Hematopoietic multipotent progenitor cell treated with erythropoietin and hydrocortisone succinate and interleukin-3 and kit ligand, for 15 days (in vitro differentiated cells): ENCODE data around the gene DUSP22.
"Not testable (repeated sequence)": the region's sequence is repeated elsewhere in the genome, so short reads cannot be mapped to it uniquely, and the experiment has no call there.

Source experiments
- DNase-seq: peaks from one replicate; pipeline ENCODE4 v3.0.0-alpha.2; 2015; ENCODE audit warnings: low spot score

The DUSP22 gene

DNA sequence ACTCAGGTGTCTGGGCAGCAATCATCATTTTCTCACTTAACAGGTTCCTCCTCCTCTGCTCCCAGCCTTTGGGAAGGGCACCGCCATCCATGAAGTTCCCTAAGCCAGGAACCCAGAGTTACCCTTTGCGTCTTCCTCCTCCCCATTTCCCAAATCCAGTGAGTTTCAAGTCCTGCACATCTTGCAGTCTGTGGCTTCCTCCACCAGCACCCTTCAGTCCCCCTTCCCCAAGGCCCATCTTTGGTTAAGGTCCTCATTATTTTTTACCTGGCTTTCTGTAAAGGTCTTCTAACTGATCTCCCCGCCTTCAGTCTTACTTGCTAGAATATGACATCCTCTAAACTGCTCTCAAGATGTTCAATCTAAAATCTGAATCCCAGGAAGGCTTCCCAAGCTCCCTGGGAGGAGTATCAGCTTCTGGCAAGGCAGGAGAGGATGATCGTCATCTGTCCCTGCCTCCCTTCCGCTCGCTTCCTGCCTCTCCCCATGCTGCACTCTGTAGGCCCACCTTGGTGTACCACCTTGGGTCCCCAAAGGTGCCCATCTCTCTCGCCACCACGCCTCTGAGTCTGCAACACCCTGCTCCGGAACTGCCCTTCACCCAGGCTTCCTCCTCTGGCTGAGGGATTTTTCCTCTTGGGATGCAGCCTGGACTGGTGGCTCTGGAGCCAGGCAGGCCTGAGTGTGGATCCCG lies 11.4 kb upstream of the DUSP22 start:
- no peak for DNase-seq

DNA sequence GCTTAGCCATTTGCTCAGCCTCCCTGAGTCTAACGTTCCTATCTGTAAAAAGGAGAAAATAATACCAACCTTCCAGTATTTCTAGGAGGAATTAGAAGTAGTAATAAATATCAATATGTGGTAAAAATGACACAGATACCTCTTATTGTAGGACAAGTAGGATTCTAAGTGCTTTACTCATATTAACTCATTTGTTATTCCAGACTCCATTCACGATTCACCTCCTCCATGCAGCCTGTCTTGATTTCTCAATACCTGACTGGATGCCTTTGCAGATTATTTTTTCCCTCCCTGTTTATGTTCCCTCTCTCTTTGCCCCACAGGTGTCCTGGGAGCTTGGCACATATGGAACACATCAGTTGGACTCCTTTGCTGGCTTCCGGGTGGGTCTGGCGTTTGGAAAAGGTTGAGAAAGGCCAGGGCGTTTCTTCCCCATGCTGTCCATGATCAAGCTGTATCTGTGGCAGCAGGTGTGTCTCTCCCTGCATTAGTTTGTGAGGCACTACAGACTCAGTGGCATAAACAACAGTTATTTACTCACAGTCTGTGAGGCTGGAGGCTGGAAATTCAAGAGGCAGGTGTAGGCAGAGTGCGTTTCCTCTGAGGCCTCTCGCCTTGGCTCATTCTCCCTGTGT lies 10.7 kb upstream of the DUSP22 start:
- no peak for DNase-seq

DNA sequence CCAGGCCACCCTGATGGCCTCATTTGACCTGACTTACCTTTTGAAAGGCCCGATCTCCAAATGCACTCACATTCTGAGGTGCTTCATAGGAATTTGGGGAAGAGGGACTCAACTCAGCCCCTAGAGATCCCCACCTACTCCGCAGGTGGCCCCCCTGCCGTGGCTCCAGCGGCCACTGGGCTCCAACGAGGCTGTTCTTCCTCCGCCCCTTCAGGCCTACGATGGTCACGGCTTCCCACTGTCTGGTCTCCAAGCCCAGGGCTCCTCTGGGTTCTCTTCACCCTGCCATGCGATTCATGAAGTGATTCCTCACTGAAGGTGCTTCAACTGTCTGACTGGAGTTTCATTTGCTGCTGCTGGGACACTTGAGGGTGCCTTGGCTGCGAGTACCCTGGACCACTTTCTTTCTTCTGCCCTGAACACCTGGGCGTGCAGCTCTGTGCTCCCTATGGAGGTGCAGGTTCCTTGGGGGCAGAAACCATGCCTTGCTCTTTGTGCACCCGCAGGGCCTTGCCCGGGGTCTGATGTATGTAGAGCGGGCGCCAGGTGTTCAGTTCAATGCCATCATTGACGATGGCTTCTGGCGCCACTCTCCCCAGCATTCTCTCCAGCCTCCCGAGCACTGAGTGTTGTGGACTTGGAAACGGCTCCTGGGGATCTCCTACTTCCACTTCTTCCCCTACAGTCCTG lies 10.0 kb upstream of the DUSP22 start:
- DNase-seq: no peak

DNA sequence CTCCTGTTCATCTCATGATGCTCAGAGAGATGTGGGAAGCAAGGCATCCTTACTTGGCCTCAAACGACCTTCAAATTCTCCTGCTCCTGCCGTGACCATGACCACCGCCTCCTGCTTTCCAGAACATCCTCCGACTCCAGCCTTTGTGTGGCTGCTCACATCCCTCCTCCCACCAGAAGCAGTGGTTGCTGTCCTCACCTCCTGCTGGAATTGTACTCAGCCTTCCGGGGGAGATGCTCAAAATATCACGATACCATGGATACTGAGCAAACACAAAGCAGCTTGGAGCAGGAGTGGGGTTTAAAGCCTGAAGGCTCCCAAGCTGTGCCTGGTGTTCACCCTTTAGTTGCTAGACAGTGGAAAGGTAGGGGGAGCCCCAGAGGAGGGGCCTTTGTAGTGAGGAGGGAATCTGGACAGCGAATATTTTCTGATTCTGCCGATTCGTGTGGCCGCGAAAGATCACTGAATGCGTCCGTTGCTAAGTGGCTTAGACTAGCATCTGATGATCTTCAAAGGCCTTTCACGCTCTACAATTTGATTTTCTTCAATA lies 9.3 kb upstream of the DUSP22 start:
- DNase-seq: no peak

DNA sequence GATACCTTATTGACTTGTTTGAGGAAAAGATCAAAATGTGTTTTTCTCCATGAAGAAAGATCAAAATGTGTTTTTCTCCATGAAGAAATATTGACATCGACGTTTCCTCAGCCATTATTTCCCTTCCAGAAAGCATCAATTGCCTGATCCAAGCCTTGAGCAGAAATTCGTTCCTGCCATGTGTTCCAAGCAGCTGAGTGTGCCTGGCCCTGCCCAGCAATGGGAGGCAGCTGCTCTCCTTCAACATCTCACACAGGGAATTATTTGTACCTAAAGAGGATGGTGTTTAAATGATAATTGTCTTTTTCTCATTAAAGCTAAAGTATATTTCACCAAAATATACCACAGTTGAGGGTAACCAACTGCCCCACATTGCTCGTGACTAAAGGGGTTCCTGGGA lies 7.8 kb upstream of the DUSP22 start:
- no peak for DNase-seq

DNA sequence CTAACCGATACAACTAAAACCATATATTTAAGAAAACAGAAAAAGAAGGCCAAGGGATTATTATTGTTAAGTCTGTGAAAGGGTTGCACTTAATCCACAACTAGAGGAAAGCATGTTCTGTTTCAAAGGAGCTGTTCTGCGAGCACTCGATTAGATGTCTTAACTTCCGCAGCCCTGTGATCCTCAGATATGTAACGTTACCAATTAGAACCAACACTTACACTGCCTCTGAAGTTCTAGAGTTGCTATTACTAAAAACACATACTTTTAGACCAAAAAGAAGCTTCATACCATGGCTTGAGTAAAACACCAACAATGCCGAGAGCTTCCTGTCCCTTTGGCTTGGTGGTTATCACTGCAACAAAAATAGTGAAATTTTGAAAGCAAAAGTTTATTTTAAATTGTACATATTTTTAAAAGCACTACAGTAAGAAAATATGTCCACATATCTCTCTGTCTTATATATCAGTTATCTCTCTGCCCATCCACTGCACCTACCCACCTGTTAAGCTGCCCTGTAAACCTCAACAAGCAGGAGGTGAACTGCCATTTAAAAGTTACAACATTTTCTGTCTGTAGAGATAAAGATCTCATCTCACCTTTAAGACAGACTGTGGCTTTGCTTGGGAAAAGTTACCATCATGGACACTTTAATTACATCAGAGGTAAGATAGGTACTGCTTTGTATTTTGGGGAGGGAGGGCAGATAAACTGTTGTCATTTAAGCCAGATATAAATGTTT lies 7.1 kb upstream of the DUSP22 start:
- no peak for DNase-seq

DNA sequence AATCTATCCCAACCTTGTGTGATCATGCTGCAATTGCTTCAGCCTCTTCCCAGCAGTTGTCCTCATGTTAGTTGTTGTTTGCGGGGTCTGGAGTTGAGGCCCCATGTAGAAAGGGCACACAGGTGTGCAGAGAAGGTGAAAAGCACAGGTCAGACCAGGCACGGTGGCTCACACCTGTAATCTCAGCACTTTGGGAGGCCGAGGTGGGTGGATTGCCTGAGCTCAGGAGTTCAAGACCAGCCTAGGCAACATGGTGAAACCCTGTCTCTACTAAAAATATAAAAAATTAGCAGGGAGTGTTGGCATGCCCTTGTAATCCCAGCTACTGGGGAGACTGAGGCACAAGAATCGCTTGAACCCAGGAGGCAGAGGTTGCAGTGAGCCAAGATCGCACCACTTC lies 6.4 kb upstream of the DUSP22 start:
- not testable (repeated sequence) for DNase-seq

DNA sequence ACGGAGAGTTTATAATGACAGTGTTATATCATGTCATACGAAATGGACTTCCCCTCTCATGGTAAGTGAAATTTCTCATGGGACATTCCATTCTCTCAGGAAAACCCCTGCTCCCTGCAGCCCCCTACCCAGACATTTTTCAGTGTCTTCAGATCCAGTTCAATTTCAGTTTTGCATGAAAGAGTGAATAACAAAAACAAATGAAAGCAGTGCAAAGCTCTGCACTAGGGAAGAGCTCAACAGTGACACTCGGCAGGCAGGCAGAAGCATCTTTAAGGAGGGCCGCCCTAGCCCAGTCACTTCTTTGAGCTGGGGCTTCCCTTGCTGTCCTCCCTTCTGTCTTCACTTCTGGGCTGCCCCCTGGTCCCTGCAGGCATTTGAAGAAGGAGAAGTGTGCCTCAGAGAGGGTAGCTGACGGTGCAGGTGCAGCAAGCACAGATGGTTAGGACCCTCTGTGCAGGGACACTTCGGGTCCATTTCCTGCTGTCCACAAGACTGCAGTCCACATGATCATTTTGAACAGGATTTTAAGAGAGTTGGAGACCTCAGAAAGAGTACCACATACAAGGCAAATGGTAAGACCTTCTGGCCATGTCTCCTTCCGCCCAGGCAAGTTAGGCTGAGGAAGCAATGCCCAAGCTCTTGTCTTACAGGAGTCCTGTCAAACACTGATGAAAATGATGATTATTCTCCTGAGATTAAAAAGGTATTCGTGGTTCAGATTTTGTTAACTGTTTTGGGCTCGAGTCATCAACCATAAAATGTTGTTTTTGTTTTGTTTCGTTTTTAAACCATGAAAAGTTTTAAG lies 5.4 kb upstream of the DUSP22 start:
- no peak for DNase-seq

DNA sequence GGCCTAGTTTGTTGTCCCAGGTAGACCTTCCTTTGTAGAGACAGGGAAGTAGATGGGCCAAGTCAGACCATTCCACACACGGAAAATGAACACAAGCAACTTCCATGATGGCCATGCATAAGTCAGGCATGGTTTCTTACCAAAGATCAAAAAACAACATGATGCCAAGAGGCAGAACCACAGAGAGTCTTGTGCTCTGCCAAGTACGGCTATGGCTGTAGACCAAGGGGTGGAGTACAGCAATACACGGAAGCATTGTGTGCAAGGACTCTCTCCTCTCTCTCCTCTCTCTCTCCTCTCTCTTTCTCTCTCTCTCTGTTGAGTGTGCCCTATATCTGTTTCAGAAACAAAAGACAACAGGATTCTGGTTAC lies 4.8 kb upstream of the DUSP22 start:
- no peak for DNase-seq

DNA sequence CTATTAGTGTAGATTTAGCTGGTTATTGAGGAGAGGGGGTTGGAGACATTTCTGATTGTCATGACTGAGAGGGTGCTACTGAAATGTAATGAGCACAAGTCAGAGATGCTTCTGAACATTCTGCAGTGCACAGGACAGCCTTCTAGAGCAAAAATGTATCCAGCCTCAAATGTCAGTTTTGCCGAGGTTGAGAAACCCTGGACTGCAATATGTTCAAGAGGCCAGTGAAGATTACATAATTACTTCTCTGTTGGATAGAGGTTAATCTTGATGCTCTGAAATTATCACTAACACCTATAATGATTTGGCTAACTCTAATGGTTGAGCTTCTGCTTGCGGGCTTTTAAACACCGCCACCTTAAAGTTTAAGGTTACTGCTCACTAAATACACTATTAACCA lies 3.4 kb upstream of the DUSP22 start:
- DNase-seq: no peak

DNA sequence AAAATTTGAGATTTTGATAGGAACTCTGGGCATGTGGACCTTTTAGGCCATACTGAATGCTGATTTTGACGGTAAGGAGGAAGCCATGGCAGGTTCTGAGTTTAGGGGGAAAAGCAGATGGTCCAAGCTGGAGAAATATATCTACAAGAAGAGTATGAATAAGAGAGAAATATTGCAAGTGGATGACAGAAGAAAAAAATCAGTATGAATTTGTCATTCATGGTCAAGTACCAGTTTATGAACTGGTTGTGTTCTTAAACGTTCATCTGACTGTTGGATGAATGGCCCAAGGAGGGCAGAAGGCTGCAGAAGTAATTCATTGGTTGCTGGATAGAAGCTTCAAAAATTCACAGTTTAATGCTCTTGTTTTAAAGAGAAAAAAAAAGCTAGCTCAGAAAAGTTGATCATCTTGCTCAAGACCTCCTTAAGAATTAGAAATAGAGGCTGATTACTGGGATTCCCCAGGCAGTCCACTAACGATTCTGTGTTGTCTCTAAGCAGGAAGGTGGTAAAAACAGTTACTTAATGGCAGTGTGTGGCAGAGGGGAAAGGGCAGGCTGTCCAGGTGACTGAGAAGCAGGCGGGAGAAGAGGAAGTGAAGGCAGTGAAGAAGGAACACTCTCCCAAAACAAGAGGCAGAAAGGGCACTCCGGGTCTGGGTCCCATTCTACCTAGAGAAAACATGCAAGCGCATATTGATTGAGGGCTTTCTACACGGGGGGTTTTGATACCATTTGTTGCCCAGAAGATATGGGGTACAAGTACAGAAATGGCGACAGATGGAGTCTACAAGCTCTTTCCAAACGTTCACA lies 2.0 kb upstream of the DUSP22 start:
- no peak for DNase-seq

DNA sequence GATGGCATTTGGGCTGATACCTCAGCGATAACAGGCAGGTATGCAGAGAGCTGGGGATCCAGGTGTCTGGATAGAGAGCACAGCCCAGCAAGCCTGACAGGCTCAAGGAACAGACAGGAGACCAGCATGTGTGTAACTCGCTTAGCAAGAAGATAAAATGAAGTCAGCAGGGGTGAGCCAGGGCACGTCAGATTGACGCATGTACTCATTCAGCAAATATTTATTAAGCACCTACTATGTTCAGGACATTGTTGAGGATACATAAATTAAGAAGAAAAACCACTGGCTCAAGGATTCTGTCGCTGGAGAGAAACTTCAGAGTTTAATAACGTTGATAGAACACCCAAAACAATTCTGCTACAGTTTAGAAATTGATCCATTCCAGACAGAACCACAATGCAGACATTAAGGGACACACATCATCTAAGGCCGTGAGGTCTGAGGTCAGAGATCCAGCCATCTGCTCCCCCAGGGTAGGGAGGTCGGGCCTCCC lies 1.0 kb upstream of the DUSP22 start:
- no peak for DNase-seq

DNA sequence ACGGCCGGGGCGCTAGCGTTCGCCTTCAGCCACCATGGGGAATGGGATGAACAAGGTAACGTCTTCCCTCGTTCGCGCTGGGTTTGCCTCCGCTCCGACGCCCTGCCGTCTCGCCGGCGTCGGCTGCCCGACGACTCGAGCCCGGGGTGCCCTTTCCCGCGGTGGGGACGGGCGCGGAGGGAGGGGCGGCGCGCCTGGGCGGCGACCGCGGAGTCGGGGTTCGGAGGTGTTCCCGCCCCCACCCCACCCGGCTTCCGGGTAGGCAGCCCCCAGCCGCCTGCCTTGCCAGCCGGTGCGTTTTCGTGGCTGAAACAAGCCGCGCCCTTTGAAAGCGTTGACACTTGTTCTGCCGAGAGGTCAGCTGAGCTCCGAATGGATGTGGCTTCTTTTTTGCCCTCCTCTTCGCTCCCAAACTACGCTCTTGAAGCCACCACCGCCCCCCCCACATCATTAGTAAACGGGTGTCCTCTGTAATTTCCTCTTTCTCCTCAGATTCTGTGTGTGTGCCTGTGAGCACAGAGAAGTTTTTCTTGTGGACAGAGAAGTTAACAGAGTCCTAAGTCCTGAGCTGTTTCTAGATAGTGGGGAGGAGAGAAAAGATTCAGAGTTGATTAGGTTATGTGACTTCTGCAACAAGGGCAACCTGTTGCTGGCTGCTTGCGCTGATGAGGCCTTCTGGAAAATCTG lies 362 bp downstream of the DUSP22 start:
- DNase-seq: peak; percentile 12

DNA sequence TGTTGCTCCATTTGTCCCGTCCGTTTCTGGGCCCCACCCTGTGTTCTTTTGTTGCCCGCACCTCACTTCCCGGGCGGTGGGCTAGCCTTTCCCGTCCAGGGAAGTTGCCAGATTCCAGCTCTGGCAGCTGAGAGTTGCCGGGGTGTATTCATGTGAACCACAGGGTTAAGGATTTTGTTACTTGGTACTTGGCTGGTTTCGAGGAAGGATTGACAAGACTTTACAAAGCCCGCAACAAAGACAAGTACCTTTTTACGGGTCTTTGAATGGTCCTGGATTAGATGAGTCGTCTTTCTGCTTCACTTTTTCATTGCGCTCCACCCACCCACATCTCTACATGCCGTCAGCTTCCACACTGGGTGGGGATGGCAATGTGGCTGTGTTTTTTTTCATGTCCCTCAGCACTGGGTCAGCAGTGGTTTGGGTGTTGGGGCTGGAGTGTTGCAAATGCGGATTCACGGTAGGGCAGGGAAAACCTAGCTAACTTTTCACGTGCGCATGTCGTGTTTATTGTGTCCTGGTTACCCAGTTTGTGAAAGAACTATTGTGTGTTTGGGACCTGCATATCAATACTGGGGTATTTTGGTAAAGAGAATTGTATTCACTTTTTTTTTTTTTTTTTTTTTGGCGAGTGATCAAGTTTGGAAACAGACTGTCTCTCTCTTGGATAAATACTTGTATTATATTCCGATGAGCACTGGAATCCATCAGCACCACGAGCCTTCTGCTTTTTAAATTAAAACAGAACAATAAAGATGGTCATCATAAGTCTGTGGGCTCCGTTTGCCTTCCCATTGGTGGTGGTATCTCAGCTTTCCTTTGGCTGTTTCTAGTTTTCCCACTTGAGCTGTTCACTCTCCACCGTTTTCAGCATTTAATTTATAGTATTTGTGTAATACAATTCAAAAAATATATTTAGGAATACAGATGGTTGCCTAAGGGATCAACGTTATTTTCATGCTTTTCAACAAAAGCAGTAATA lies 1.2 kb downstream of the DUSP22 start:
- no peak for DNase-seq

DNA sequence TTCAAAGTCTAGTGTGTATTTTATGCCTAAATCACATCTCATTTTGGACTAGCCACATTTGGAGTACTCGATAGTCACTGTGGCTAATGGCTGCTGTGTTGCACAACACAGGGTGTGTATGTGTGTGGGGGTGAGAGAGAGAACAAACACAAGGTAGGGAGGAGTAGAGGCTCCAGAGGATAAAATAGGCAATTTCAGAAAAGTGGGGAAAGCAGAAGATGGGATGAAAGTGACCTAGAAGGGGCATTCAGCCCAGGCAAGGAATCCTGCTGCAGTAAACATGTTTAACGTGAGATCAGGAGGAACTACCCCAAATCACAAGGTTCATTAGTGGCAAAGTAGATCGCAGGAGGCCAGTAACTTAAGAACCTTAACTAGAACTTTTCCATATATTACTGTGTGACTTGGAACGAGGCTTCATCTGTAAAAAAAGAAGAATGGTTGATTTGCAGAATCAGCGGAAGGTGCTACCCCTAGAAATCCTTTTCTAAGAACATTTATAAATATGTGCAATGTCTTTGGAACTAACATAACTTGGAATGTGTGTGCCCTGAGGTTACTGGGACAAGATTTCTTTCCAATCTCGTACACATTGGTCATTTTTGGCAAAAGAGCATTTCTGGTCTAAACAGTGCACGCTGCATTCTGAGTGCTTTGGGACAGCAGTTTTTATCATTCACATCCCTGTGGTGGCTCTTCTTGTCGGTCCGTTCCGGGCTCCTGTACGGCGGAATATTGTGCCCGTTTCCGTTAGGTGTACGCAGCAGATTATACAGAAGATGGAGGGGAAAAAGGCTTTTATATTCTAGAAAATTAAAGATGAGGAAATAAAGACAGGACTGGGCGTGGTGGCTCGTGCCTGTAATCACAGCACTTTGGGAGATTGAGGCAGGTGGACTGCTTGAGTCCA lies 2.6 kb downstream of the DUSP22 start:
- no peak for DNase-seq

DNA sequence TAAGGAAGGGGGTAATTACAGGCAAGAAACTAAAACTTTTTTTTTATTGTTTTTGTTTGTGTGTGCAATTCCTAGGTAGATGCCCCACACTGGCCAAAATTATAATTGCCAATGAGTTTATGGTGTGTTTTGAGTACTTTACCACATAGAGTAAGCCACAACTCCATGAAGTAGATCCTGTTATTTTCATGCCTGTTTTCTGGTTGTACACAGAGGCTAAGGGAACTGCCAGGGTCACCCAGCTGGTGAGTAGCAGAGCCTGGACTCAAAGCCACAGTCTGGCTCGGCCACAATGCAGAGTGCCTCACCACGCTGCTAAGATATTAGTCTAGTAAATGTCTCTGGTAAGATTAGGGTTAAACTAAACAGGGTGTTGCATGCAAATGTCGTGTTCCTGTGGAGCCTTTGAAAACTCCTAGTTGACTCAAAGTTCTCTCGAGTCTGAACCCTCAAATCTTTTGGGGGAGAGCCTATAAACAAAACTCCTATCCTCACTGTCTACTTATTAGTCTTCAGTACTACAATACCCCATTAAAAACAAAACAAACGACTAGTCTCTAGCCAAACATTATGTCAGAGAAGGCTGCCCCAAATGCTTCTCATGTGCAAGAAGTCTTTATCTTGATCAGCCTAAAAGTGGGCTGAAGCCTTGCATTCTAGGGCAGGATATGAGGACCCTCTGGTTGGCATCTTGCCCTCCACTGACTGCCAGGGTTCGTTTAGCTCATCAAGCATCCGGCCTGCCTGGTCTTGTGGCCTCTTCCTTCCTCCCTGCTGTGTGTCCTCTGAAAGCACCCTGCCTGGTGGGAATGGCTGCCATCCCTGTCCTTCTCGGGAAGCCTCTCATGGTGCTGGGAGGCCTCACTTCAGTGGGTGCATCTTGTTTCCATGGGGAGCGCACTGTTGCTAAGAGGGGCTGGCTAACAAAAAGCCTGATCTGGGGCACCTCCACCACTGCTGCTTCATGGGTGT lies 4.2 kb downstream of the DUSP22 start:
- DNase-seq: no peak
